SK-N-SH treated with all-trans-retinoic acid at 6 μM for 48 hours (cell line): ENCODE results near the gene EVI5.
A peak's percentile ranks its signal among the peaks of the same experiment; 100 is the strongest.

Experiments
- ISL1 ChIP-seq: fragments of 250-450 bp; sonication (Bioruptor Pico); IDR thresholded peaks from 2 replicates; pipeline ENCODE4 v2.1.2; 2022; ENCODE audit warnings: mild to moderate bottlenecking, moderate library complexity
- OSR1 ChIP-seq: fragments of 250-450 bp; sonication (Bioruptor Pico); IDR thresholded peaks from 2 replicates; pipeline ENCODE4 v1.8.0; 2022; ENCODE audit warnings: moderate library complexity, mild to moderate bottlenecking, inconsistent platforms
- ZFP30 ChIP-seq: fragments of 450-650 bp; formaldehyde crosslinking; IDR thresholded peaks from 2 replicates; pipeline ENCODE4 v1.5.0; 2022; ENCODE audit warnings: mild to moderate bottlenecking, moderate library complexity
- ZNF8 ChIP-seq: fragments of 450-650 bp; formaldehyde crosslinking; IDR thresholded peaks from 2 replicates; pipeline ENCODE4 v1.5.0; 2020; ENCODE audit warnings: mild to moderate bottlenecking, moderate library complexity
- TF ChIP-seq, protein P1 (sequence below): fragments of 250-450 bp; sonication (Bioruptor Pico); IDR thresholded peaks from 2 replicates; pipeline ENCODE4 v1.8.0; 2020; ENCODE audit warnings: mild to moderate bottlenecking, moderate library complexity, borderline replicate concordance
- TF ChIP-seq, protein P2 (sequence below): fragments of 250-450 bp; sonication (Bioruptor Pico); IDR thresholded peaks from 2 replicates; pipeline ENCODE4 v1.8.0; 2021; ENCODE audit warnings: low read depth, mild to moderate bottlenecking, moderate library complexity, borderline replicate concordance
- TF ChIP-seq, protein P3 (sequence below): fragments of 250-450 bp; sonication (Bioruptor Pico); IDR thresholded peaks from 2 replicates; pipeline ENCODE4 v1.5.1; 2021; ENCODE audit warnings: mild to moderate bottlenecking, moderate library complexity
- TF ChIP-seq, protein P4 (sequence below): fragments of 250-450 bp; sonication (Bioruptor Pico); IDR thresholded peaks from 2 replicates; pipeline ENCODE4 v1.5.1; 2020; ENCODE audit warnings: low read depth, mild to moderate bottlenecking, moderate library complexity

DNA sequence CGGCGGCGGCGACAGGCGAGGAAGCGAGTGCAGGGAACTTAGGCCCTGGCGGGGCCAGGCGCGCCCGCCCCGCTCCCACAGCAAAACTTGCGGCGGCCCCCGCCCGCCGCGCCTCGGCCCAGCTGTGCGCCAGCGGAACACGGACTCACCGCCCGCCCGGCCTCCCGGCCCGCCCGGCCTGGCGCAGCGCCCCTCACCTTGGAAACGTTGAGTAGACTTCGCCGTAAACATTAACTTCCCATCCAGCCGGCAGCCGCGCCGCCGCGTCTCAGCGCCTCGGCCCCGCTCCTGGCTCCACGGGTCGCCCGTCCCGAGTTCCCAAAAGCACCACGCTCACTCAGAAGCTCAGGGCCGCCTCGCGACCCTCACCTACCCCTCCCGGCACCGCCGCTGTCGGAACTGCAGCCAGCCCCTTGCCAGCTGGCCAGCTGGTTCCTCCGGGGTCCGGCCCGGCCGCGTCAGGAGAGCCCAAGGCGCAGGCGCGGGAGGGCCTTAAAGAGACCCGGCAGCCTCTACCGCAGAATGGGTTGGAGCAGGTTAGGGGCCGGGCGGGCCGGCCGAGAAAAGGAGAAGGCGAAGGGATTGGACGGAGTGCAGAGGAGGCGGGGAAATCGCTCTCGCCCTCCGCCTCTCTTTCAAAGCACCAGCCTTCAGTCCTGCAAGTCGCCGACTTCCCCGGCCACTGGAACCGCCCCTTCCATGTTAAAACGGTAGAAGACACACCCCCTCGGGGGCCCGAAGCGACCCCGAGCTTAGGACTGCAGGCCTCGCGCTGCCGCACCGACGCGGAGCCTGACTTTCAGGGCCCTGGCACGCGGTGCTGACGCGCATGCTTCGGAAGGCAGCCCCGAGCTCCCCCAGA, at the start of gene EVI5:
- TF ChIP-seq, protein P1, sequence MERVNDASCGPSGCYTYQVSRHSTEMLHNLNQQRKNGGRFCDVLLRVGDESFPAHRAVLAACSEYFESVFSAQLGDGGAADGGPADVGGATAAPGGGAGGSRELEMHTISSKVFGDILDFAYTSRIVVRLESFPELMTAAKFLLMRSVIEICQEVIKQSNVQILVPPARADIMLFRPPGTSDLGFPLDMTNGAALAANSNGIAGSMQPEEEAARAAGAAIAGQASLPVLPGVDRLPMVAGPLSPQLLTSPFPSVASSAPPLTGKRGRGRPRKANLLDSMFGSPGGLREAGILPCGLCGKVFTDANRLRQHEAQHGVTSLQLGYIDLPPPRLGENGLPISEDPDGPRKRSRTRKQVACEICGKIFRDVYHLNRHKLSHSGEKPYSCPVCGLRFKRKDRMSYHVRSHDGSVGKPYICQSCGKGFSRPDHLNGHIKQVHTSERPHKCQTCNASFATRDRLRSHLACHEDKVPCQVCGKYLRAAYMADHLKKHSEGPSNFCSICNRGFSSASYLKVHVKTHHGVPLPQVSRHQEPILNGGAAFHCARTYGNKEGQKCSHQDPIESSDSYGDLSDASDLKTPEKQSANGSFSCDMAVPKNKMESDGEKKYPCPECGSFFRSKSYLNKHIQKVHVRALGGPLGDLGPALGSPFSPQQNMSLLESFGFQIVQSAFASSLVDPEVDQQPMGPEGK (CRISPR knock-in tag), result no peak
- no peak for TF ChIP-seq OSR1 (CRISPR knock-in tag)
- no peak for TF ChIP-seq ZFP30
- TF ChIP-seq, protein P2, sequence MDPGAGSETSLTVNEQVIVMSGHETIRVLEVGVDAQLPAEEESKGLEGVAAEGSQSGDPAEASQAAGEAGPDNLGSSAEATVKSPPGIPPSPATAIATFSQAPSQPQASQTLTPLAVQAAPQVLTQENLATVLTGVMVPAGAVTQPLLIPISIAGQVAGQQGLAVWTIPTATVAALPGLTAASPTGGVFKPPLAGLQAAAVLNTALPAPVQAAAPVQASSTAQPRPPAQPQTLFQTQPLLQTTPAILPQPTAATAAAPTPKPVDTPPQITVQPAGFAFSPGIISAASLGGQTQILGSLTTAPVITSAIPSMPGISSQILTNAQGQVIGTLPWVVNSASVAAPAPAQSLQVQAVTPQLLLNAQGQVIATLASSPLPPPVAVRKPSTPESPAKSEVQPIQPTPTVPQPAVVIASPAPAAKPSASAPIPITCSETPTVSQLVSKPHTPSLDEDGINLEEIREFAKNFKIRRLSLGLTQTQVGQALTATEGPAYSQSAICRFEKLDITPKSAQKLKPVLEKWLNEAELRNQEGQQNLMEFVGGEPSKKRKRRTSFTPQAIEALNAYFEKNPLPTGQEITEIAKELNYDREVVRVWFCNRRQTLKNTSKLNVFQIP (CRISPR knock-in tag), result peak; percentile 65; the same call in 1 of the 2 replicates
- no peak for TF ChIP-seq ZNF8 (CRISPR knock-in tag)
- TF ChIP-seq, protein P3, sequence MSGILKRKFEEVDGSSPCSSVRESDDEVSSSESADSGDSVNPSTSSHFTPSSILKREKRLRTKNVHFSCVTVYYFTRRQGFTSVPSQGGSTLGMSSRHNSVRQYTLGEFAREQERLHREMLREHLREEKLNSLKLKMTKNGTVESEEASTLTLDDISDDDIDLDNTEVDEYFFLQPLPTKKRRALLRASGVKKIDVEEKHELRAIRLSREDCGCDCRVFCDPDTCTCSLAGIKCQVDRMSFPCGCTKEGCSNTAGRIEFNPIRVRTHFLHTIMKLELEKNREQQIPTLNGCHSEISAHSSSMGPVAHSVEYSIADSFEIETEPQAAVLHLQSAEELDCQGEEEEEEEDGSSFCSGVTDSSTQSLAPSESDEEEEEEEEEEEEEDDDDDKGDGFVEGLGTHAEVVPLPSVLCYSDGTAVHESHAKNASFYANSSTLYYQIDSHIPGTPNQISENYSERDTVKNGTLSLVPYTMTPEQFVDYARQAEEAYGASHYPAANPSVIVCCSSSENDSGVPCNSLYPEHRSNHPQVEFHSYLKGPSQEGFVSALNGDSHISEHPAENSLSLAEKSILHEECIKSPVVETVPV, result no peak
- TF ChIP-seq, protein P4, sequence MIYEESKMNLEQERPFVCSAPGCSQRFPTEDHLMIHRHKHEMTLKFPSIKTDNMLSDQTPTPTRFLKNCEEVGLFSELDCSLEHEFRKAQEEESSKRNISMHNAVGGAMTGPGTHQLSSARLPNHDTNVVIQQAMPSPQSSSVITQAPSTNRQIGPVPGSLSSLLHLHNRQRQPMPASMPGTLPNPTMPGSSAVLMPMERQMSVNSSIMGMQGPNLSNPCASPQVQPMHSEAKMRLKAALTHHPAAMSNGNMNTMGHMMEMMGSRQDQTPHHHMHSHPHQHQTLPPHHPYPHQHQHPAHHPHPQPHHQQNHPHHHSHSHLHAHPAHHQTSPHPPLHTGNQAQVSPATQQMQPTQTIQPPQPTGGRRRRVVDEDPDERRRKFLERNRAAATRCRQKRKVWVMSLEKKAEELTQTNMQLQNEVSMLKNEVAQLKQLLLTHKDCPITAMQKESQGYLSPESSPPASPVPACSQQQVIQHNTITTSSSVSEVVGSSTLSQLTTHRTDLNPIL (CRISPR knock-in tag), result no peak
- no peak for TF ChIP-seq ISL1 (CRISPR knock-in tag)
